ENCODE data around the gene OR2AT4. TPM values are rescaled to one million over a fixed set of nuclear protein-coding genes. Genes with fewer than 3 reads are reported as not detected.
A peak's percentile ranks its signal among the peaks of the same experiment; 100 is the strongest.

Gene OR2AT4
- total RNA-seq, 2 donors from 2014 or later, result not detected

- H3K36me3 Mint-ChIP-seq (ENCODE audit: low read depth), result no peaks in the 10 kb centered on the region
- peaks cover 17% of the 10 kb centered on the region for H3K27me3 Mint-ChIP-seq (ENCODE audit: insufficient read depth)
- H3K4me1 ChIP-seq (ENCODE audit: control insufficient read depth, insufficient read depth, low read length), result no peaks in the 10 kb centered on the region
- DNase-seq, result peak; percentile 96
- H3K4me3 ChIP-seq (ENCODE audit: low read length), result no peak overlapping the region
- H3K27me3 ChIP-seq (ENCODE audit: control insufficient read depth, insufficient read depth, low read length, poor library complexity, severe bottlenecking), result peaks cover 15% of the 10 kb centered on the region
- H3K9me3 Mint-ChIP-seq, result no peaks in the 10 kb centered on the region
- WGBS, 2 experiments (ENCODE audit: insufficient coverage in 1 of 2, insufficient read length in 1 of 2), result 69 to 89% methylated on average over 5 to 8 of the region's 8 CpGs
- H3K27ac ChIP-seq (ENCODE audit: low read depth, low read length), result no peak overlapping the region
- H3K9me3 ChIP-seq (ENCODE audit: control insufficient read depth, low read length), result no peaks in the 10 kb centered on the region
- no peak overlapping the region for H3K27ac Mint-ChIP-seq
- TF ChIP-seq CTCF (conservative IDR thresholded peaks at IDR 0.05), result peak; percentile 89
- no peaks in the 10 kb centered on the region for H3K36me3 ChIP-seq (ENCODE audit: control insufficient read depth, insufficient read depth, low read length)
- no peak overlapping the region for H3K4me3 Mint-ChIP-seq
- H3K9ac ChIP-seq (ENCODE audit: extremely low read depth, low read length, poor library complexity, severe bottlenecking), result no peak overlapping the region
- no peaks in the 10 kb centered on the region for H3K4me1 Mint-ChIP-seq
Measured at GRCh38 chr11:75031771-75032549, 64.7 kb downstream of the OR2AT4 start.

Other genes with a start within 250 kb of the OR2AT4 start
- gene XRRA1, start 147.8 kb downstream of the OR2AT4 start, total RNA-seq, result 1 to 10 TPM; 7.2 to 9.0 TPM
- gene SPCS2, start 147.6 kb downstream of the OR2AT4 start, total RNA-seq, result 100 to 1,000 TPM; 131 to 141 TPM
- 10 to 100 TPM in 1 of 2 donors, 1 to 10 TPM in 1; 9.1 to 10.8 TPM for gene NEU3, start 107.9 kb downstream of the OR2AT4 start, total RNA-seq
- 1 to 10 TPM; 1.1 to 1.9 TPM for gene SLCO2B1, start 54.2 kb upstream of the OR2AT4 start, total RNA-seq
- gene TPBGL, start 143.9 kb upstream of the OR2AT4 start, total RNA-seq, result under 1 TPM in 1 of 2 donors, not detected in 1; 0.13 TPM

All from endodermal cell (in vitro differentiated cells).